ENCODE measurements around the gene SPNS1.
A peak's percentile ranks its signal among the peaks of the same experiment; 100 is the strongest.
"Not testable (repeated sequence)": the region's sequence is repeated elsewhere in the genome, so short reads cannot be mapped to it uniquely, and the experiment has no call there.

SPNS1 gene, protein sequence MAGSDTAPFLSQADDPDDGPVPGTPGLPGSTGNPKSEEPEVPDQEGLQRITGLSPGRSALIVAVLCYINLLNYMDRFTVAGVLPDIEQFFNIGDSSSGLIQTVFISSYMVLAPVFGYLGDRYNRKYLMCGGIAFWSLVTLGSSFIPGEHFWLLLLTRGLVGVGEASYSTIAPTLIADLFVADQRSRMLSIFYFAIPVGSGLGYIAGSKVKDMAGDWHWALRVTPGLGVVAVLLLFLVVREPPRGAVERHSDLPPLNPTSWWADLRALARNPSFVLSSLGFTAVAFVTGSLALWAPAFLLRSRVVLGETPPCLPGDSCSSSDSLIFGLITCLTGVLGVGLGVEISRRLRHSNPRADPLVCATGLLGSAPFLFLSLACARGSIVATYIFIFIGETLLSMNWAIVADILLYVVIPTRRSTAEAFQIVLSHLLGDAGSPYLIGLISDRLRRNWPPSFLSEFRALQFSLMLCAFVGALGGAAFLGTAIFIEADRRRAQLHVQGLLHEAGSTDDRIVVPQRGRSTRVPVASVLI

DNA sequence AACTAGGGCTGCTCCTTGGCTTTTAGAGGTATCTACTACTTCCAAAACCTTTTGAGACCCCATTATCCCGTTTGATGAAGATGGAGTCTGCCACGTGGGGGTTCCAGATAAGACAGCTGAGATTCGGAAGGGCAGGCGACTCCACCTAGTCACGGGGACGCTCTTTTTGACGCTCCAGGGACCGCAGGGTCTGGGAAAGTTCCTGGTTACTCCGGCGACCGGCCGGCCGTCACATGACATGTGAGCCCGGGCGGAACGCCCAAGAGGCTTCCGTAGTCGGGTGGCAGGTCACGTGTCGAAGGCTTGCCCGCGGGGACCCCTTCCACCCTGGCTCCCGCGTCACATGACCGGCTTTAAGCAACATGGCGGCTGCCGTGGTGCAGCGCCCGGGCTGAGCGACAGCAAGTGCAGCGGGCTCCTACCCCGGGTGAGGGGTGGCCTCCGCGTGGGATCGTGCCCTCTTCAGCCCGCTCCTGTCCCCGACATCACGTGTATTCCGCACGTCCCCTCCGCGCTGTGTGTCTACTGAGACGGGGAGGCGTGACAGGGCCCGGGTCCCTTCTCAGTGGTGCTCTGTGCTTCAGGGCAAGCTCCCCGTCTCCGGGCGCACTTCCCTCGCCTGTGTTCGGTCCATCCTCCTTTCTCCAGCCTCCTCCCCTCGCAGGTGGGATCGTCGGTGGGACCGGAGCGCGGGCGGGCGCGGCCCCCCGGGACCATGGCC lies at the start of gene SPNS1:
SPNS1 (plus strand) TSS at position 342 of the 721 bp plus-strand sequence; CDS start at position 716, 374 bp downstream.
- peak; percentile 97 for DNase-seq

GRCh38 chr16:28925386-28926228 lies 49.0 kb upstream of the SPNS1 start:
- peak; percentile 83 for DNase-seq

GRCh38 chr16:28926284-28926683 lies 48.3 kb upstream of the SPNS1 start:
- not testable (repeated sequence) for DNase-seq

DNA sequence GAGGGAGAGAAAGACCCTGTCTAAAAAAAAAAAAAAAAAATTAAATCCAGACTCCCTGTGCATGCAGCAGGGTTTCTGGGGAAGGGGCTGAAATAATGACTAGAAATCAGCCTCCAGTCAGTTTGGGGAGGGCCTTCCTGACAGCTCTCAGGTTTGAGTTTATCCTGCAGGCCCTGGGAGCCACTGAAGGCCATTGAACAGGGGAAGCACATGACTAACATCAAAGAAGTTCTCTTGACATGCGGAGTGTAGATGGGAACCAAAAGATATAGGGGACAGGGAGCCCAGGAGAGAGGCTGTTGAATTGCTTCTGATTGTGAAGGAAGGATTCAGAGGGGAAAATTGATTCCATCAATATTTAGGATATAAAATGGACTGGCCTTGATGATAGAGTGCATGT lies 46.8 kb upstream of the SPNS1 start:
- DNase-seq: no peak

- no peak for DNase-seq
Observed at GRCh38 chr16:28930203-28930602, 44.4 kb upstream of the SPNS1 start.

DNA sequence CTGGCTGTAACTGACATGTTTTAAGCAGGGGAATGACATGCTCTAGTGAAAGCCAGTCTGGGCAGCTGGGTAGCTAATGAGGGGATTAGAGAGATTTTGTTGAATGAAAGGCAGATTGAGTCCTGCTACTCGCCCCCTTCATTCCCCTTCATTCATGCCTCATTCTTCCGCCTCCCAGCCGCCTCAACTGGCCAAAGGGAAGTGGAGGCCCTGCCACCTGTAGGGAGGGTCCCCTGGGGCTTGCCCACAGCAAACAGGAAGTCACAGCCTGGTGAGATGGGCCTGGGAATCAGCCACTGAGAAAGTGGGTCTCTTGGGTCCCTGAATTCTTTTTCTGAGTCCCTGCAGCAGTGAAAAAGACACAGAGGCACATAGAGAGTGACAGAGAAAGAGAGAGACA lies 43.9 kb upstream of the SPNS1 start:
- peak; percentile 96 for DNase-seq

GRCh38 chr16:28931801-28932225 lies 42.8 kb upstream of the SPNS1 start, which contains the start of gene CD19:
Gene CD19, plus strand, starts transcription at chr16:28931971. Its CDS starts 30 bp downstream, at chr16:28932001.
- DNase-seq: no peak

DNA sequence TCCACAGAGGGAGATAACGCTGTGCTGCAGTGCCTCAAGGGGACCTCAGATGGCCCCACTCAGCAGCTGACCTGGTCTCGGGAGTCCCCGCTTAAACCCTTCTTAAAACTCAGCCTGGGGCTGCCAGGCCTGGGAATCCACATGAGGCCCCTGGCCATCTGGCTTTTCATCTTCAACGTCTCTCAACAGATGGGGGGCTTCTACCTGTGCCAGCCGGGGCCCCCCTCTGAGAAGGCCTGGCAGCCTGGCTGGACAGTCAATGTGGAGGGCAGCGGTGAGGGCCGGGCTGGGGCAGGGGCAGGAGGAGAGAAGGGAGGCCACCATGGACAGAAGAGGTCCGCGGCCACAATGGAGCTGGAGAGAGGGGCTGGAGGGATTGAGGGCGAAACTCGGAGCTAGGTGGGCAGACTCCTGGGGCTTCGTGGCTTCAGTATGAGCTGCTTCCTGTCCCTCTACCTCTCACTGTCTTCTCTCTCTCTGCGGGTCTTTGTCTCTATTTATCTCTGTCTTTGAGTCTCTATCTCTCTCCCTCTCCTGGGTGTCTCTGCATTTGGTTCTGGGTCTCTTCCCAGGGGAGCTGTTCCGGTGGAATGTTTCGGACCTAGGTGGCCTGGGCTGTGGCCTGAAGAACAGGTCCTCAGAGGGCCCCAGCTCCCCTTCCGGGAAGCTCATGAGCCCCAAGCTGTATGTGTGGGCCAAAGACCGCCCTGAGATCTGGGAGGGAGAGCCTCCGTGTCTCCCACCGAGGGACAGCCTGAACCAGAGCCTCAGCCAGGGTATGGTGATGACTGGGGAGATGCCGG lies 42.0 kb upstream of the SPNS1 start:
- peak; percentile 83 for DNase-seq

GRCh38 chr16:28933171-28933570 lies 41.4 kb upstream of the SPNS1 start:
- no peak for DNase-seq

- DNase-seq: no peak
Observed at GRCh38 chr16:28935346-28935745, 39.2 kb upstream of the SPNS1 start.

GRCh38 chr16:28935924-28936783 lies 38.4 kb upstream of the SPNS1 start:
- DNase-seq: peak; percentile 53

DNA sequence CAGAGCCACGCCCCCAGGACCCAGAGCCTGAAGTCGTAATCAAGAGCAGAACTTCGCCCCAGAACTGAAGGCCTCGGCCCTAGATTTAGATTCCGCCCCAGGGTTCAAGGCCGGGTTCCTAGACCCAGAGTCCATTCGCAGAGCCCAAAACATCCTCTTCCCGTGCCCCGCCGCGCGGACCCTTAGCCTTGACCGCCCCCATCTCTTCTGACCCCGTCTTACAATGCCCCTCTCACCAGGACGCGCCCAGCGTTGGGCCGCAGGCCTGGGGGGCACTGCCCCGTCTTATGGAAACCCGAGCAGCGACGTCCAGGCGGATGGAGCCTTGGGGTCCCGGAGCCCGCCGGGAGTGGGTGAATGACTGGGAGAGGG lies 37.8 kb upstream of the SPNS1 start:
- DNase-seq: no peak

GRCh38 chr16:28937222-28937876 lies 37.2 kb upstream of the SPNS1 start:
- peak; percentile 11 for DNase-seq

DNA sequence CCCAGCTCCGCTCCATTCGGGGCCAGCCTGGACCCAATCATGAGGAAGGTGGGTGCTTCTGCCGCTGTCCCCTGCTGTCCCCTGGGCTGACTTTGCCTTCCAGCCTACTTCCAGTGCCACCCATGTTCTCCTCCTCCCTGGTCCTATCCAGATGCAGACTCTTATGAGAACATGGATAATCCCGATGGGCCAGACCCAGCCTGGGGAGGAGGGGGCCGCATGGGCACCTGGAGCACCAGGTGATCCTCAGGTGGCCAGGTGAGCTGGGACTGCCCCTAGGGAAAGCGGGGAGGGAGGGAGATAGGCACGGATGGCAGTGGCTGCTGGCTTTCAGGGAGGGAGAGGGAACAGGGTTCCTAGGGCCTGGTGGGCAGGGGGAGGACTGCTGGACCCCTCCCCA lies 35.9 kb upstream of the SPNS1 start:
- no peak for DNase-seq

DNA sequence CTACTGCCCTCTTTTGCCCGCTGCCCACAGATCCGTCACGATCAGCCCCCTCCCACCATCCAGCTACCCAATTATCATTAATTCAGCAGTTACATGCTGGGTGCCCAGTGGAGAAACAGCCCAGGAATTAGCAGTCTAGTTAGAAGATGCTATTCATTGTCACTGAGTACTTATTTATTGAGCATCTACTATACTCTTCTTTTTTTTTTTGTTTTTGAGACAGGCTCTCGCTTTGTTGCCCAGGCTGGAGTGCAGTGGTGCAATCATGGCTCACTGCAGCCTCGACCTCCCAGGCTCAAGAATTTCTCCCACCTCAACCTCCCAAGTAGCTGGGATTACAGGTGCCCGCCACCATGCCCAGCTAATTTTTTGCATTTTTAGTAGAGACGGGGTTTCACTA lies 34.8 kb upstream of the SPNS1 start:
- DNase-seq: not testable (repeated sequence)

- peak; percentile 96 for DNase-seq
Observed at GRCh38 chr16:28943281-28943680, 31.3 kb upstream of the SPNS1 start.

- DNase-seq: no peak
Observed at GRCh38 chr16:28946681-28947080, 27.9 kb upstream of the SPNS1 start.

- DNase-seq: peak; percentile 100
Observed at GRCh38 chr16:28950648-28951409, 23.7 kb upstream of the SPNS1 start, which contains the start of gene NFATC2IP. Gene NFATC2IP, plus strand, starts transcription at chr16:28950937. Its CDS starts 75 bp downstream, at chr16:28951012.

GRCh38 chr16:28951410-28951943 lies 23.1 kb upstream of the SPNS1 start:
- peak; percentile 42 for DNase-seq

Data from NCI-H82 (cell line).